ENCODE results near the gene KPNA4.

KPNA4 gene

DNA sequence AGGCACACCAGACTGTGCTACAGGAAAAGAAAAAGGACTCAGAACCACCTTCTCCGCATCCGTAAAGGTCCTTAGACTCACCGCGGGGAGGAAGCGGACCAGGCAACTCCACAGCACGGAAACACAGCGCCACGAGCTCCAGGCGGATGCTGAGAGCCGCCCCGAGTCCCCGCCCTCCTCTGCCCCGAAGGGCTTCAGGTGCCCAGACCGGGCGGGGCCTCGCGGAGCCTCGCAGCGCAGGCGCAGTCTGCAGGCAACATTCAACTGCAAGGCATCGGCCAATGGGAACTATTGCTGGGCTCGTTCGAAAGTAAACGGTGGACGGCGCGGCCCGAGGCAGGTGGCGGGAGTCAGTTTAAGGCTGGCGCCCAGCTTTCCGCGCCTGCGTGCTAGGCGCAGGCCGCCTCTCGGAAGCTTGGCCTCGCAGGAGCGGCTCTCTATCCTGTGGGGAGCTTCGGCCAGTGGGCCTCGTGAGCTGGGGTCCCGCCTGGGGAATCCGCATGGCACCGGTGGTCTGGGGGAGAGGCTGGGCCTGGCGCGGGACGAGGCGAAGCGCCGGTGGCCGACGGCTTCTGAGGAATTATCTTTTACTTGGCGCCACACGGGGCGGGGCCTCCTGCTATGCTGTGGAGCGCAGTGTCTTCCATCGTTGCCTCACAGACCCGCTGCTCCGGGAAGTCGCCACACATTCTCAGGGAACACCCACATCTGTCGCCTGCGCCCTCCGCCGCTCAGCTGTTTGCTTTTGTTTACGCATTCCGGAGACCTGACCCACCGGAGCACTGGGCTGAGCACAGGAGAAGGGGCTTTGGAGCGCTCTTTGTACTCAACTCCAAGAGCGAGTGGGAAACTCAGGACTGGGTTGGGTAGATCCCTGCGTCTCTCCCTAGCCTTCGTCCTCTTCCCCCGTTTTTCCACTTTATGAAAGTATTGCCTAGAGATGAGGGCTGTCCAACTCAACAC, 115.5 kb downstream of the KPNA4 start, which contains the start of gene TRIM59:
TSS of gene TRIM59 (minus strand) at position 151 of the 963 bp plus-strand sequence. CDS start 10,603 bp downstream, outside the sequence.
- no peak for DNase-seq

GRCh38 chr3:160448845-160449635, 116.3 kb downstream of the KPNA4 start:
- no peak for DNase-seq

DNA sequence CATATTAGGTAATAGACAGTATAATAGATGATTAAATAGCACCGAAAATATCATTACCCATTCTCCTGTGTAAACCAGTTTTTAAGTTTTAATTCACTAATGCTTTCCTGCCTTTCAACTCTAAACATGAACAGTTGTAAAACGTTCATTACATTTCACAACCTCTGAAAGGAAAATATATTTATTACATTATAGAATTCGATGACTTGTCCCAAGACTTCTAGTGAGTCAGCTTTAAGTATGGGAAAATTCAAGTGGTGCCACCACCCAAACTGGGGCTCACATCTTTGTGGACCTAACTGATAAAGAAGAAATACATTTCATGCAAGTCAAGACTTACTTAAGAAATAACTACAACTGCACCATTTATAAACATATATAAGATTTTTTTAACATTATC, 117.8 kb downstream of the KPNA4 start:
- DNase-seq: no peak

- DNase-seq: no peak
These were observed 118.8 kb downstream of the KPNA4 start for GRCh38 chr3:160446522-160447056.

GRCh38 chr3:160445854-160446253, 119.5 kb downstream of the KPNA4 start:
- DNase-seq: no peak
